HEK293 (cell line): Measurements from ENCODE around the gene PRR35.

ENCODE experiments used
- CTCF ChIA-PET: fragments of 350-600 bp; formaldehyde crosslinking; extraction: SDS; loops from one replicate; lab custom pipeline; 2021; ENCODE audit warnings: antibody characterized with exemption; lab: Yijun Ruan, JAX
- POLR2A ChIA-PET: fragments of 300-600 bp; formaldehyde crosslinking; extraction: SDS; loops from one replicate; lab custom pipeline; 2020; ENCODE audit warnings: antibody characterized with exemption, inconsistent platforms; lab: Yijun Ruan, JAX
- H3K27ac ChIP-seq: fragments of 200-500 bp; sonication (Bioruptor generic); 2 replicates; pipeline ENCODE4 v1.5.1; 2014; ENCODE audit warnings: low read depth, low read length, control low read depth, inconsistent platforms; ENCODE audit errors: extremely low read depth
- H3K36me3 ChIP-seq, 2 experiments: fragments of 200-500 bp in 1 of 2; sonication (Bioruptor generic) in 1 of 2; 1 replicate in 1 of 2; 2 replicates in 1 of 2; pipeline ENCODE4 v1.5.1; 2014 to 2017; ENCODE audit warnings: inconsistent platforms in 2 of 2, low read length in 2 of 2; ENCODE audit not compliant: control insufficient read depth in 2 of 2, insufficient read depth in 1 of 2
- H3K4me1 ChIP-seq: fragments of 200-500 bp; sonication (Bioruptor generic); 2 replicates; pipeline ENCODE4 v1.5.1; 2014; ENCODE audit warnings: mild to moderate bottlenecking, low read length, inconsistent platforms; ENCODE audit not compliant: control insufficient read depth, insufficient read depth
- H3K4me3 ChIP-seq: 2 replicates; pipeline ENCODE4 v1.5.1; 2011; ENCODE audit warnings: low read depth, mild to moderate bottlenecking, control low read depth, low read length, moderate library complexity
- H3K9me3 ChIP-seq: fragments of 200-500 bp; sonication (Bioruptor generic); 2 replicates; pipeline ENCODE4 v1.5.1; 2014; ENCODE audit warnings: low read depth, low read length, inconsistent platforms; ENCODE audit not compliant: control insufficient read depth, insufficient read depth
- CTCF ChIP-seq: fragments of 450-650 bp; formaldehyde crosslinking; IDR thresholded peaks from 2 replicates; pipeline ENCODE4 v1.5.1; 2016; ENCODE audit warnings: missing biosample characterization, missing genetic modification characterization
- KLF7 ChIP-seq: fragments of 450-650 bp; formaldehyde crosslinking; IDR thresholded peaks from 2 replicates; pipeline ENCODE4 v1.5.1; 2016; ENCODE audit warnings: missing biosample characterization, missing genetic modification characterization, borderline replicate concordance
- MEIS1 ChIP-seq: sonication (generic); formaldehyde crosslinking; IDR thresholded peaks from 2 replicates; pipeline ENCODE4 v1.8.1; 2022; ENCODE audit warnings: missing genetic modification reagents, mild to moderate bottlenecking, borderline replicate concordance
- PATZ1 ChIP-seq: fragments of 450-650 bp; formaldehyde crosslinking; IDR thresholded peaks from 2 replicates; pipeline ENCODE4 v1.5.1; 2016; ENCODE audit warnings: missing biosample characterization, missing genetic modification characterization
- SCRT1 ChIP-seq: fragments of 450-650 bp; formaldehyde crosslinking; IDR thresholded peaks from 2 replicates; pipeline ENCODE4 v1.5.1; 2016; ENCODE audit warnings: missing biosample characterization, missing genetic modification characterization, borderline replicate concordance
- SP3 ChIP-seq: fragments of 450-650 bp; formaldehyde crosslinking; IDR thresholded peaks from 2 replicates; pipeline ENCODE4 v1.5.1; 2016; ENCODE audit warnings: missing biosample characterization, missing genetic modification characterization
- ZBTB17 ChIP-seq: fragments of 450-650 bp; formaldehyde crosslinking; IDR thresholded peaks from 2 replicates; pipeline ENCODE4 v1.5.1; 2016; ENCODE audit warnings: missing biosample characterization, missing genetic modification characterization
- ZNF169 ChIP-seq: fragments of 450-650 bp; formaldehyde crosslinking; IDR thresholded peaks from 2 replicates; pipeline ENCODE4 v1.5.1; 2016; ENCODE audit warnings: missing biosample characterization, missing genetic modification characterization
- ZNF184 ChIP-seq: fragments of 450-650 bp; IDR thresholded peaks from 2 replicates; pipeline ENCODE4 v1.5.1; 2018; ENCODE audit warnings: missing biosample characterization, mild to moderate bottlenecking, missing genetic modification characterization
- ZNF19 ChIP-seq: fragments of 450-650 bp; formaldehyde crosslinking; IDR thresholded peaks from 2 replicates; pipeline ENCODE4; 2016; ENCODE audit warnings: missing biosample characterization, missing genetic modification characterization, low read depth
- ZNF211 ChIP-seq: fragments of 450-650 bp; formaldehyde crosslinking; IDR thresholded peaks from 2 replicates; pipeline ENCODE4 v1.5.1; 2016; ENCODE audit warnings: low read depth, missing biosample characterization, missing genetic modification characterization
- ZNF23 ChIP-seq: fragments of 450-650 bp; formaldehyde crosslinking; IDR thresholded peaks from 2 replicates; pipeline ENCODE4 v1.5.1; 2016; ENCODE audit warnings: missing biosample characterization, missing genetic modification characterization, borderline replicate concordance
- ZNF24 ChIP-seq: fragments of 450-650 bp; formaldehyde crosslinking; IDR thresholded peaks from 2 replicates; pipeline ENCODE4 v1.5.1; 2016; ENCODE audit warnings: missing biosample characterization, missing genetic modification characterization
- ZNF26 ChIP-seq: fragments of 450-650 bp; formaldehyde crosslinking; IDR thresholded peaks from 2 replicates; pipeline ENCODE4 v1.5.1; 2016; ENCODE audit warnings: missing biosample characterization, missing genetic modification characterization
- ZNF341 ChIP-seq: fragments of 450-650 bp; formaldehyde crosslinking; IDR thresholded peaks from 2 replicates; pipeline ENCODE4; 2016; ENCODE audit warnings: low read depth, missing biosample characterization, missing genetic modification characterization
- ZNF354C ChIP-seq: fragments of 450-650 bp; formaldehyde crosslinking; IDR thresholded peaks from 2 replicates; pipeline ENCODE4 v1.5.1; 2016; ENCODE audit warnings: missing biosample characterization, missing genetic modification characterization, low read depth, borderline replicate concordance
- ZNF423 ChIP-seq: fragments of 450-650 bp; formaldehyde crosslinking; IDR thresholded peaks from 2 replicates; pipeline ENCODE4 v1.5.1; 2016; ENCODE audit warnings: missing biosample characterization, missing genetic modification characterization
- ZNF488 ChIP-seq: fragments of 450-650 bp; formaldehyde crosslinking; IDR thresholded peaks from 2 replicates; pipeline ENCODE4 v1.5.1; 2016; ENCODE audit warnings: missing biosample characterization, missing genetic modification characterization
- ZNF510 ChIP-seq: fragments of 450-650 bp; formaldehyde crosslinking; IDR thresholded peaks from 2 replicates; pipeline ENCODE4 v1.5.1; 2018; ENCODE audit warnings: mild to moderate bottlenecking, missing genetic modification characterization, missing biosample characterization; ENCODE audit not compliant: insufficient replicate concordance
- ZNF548 ChIP-seq: fragments of 450-650 bp; formaldehyde crosslinking; IDR thresholded peaks from 2 replicates; pipeline ENCODE4 v1.5.1; 2016; ENCODE audit warnings: missing biosample characterization, missing genetic modification characterization
- ZNF621 ChIP-seq: fragments of 450-650 bp; formaldehyde crosslinking; IDR thresholded peaks from 2 replicates; pipeline ENCODE4 v1.5.1; 2017; ENCODE audit warnings: missing biosample characterization, missing genetic modification characterization
- ZNF664 ChIP-seq: fragments of 450-650 bp; formaldehyde crosslinking; IDR thresholded peaks from 2 replicates; pipeline ENCODE4 v1.5.1; 2016; ENCODE audit warnings: missing biosample characterization, missing genetic modification characterization
- ZNF677 ChIP-seq: fragments of 450-650 bp; IDR thresholded peaks from 2 replicates; pipeline ENCODE4 v1.5.0; 2018; ENCODE audit warnings: missing biosample characterization, mild to moderate bottlenecking, missing genetic modification characterization, moderate library complexity
- ZNF707 ChIP-seq: fragments of 450-650 bp; formaldehyde crosslinking; IDR thresholded peaks from 2 replicates; pipeline ENCODE4 v1.5.1; 2016; ENCODE audit warnings: missing biosample characterization, missing genetic modification characterization
- ZNF830 ChIP-seq: fragments of 450-650 bp; IDR thresholded peaks from 2 replicates; pipeline ENCODE4 v1.5.0; 2018; ENCODE audit warnings: missing biosample characterization, missing genetic modification characterization, low read depth, mild to moderate bottlenecking, moderate library complexity
- ZNF837 ChIP-seq: fragments of 450-650 bp; formaldehyde crosslinking; IDR thresholded peaks from 2 replicates; pipeline ENCODE4 v1.5.1; 2016; ENCODE audit warnings: missing biosample characterization, missing genetic modification characterization

Gene PRR35

GRCh38 chr16:555528-556473 lies 4.4 kb upstream of the PRR35 start (continued):
- TF ChIP-seq PATZ1 (tag by site-specific recombination) (0 out of 2 replicates have a peak, but pooled peaks have one; percentile 24), ZNF169 (tag by site-specific recombination) (no peak), MEIS1 (CRISPR knock-in tag) (no peak), ZNF677 (no peak), ZNF837 (tag by site-specific recombination) (no peak), ZNF24 (tag by site-specific recombination) (no peak), ZNF423 (no peak), ZBTB17 (tag by site-specific recombination) (peak; percentile 37; the same call in 1 of the 2 replicates), SCRT1 (tag by site-specific recombination) (no peak), ZNF354C (no peak), CTCF (tag by site-specific recombination) (no peak), SP3 (tag by site-specific recombination) (no peak), ZNF19 (tag by site-specific recombination) (no peak), ZNF621 (tag by site-specific recombination) (no peak), ZNF341 (no peak), ZNF830 (tag by site-specific recombination) (no peak)

- H3K36me3 ChIP-seq = peaks cover 0 to 11% of the 10 kb centered on the region in 2 experiments; a peak in 1 of 3 replicates
- H3K9me3 ChIP-seq = no peaks in the 10 kb centered on the region
- no peaks in the 10 kb centered on the region; the same call in 1 of the 2 replicates for H3K4me1 ChIP-seq
- CTCF ChIA-PET = no interaction called here
- POLR2A ChIA-PET = no interaction called here
- H3K4me3 ChIP-seq = no peak overlapping the region
- no peak overlapping the region for H3K27ac ChIP-seq
- no peak for TF ChIP-seq ZNF548
- no peak for TF ChIP-seq KLF7 (tag by site-specific recombination)
- no peak for TF ChIP-seq ZNF184 (tag by site-specific recombination)
- TF ChIP-seq ZNF664 (tag by site-specific recombination) = no peak
- TF ChIP-seq ZNF211 (tag by site-specific recombination) = no peak
- no peak for TF ChIP-seq ZNF707 (tag by site-specific recombination)
- no peak for TF ChIP-seq ZNF488 (tag by site-specific recombination)
- TF ChIP-seq ZNF510 (tag by site-specific recombination) = no peak
- no peak for TF ChIP-seq ZNF23 (tag by site-specific recombination)
- TF ChIP-seq ZNF26 (tag by site-specific recombination) = no peak
Measured at GRCh38 chr16:556474-557173, 3.6 kb upstream of the PRR35 start.
